Stimulated activated CD8-positive, alpha-beta memory T cell treated with anti-CD3 and anti-CD28 coated beads, Interleukin-7, amount 100 ng/mL, for 4 hours (primary cell): ENCODE results near the gene ZNF100.
"Not testable (repeated sequence)": the region's sequence is repeated elsewhere in the genome, so short reads cannot be mapped to it uniquely, and the experiment has no call there.

ENCODE experiments used
- DNase-seq, 2 donors: peaks; one replicate each; pipeline ENCODE4 v3.0.0-alpha.2; 2020; ENCODE audit warnings: low read depth in 2 of 2

The ZNF100 gene

GRCh38 chr19:21704320-21704719 lies 63.1 kb downstream of the ZNF100 start:
- DNase-seq, result no peak

GRCh38 chr19:21699197-21699596 lies 68.2 kb downstream of the ZNF100 start:
- DNase-seq, result no peak

DNA sequence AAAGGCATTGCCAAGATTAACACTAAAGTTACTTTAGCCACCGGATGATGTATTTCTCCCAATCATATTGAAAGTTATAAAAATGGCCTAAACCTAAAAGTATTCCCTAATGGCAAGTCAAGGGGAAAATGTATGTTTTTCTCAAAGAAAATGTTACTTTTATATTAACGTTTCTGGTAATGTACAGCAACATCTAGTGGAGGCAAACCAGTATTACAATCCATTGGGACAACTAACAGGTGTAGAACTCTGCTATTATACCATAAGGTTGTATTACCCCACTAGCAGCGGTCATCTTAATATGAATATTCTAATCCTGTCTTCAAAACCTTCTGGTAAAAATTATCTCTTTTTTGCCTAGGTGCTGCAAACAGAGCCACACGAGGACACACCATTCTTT lies 69.2 kb downstream of the ZNF100 start:
- no peak for DNase-seq

DNA sequence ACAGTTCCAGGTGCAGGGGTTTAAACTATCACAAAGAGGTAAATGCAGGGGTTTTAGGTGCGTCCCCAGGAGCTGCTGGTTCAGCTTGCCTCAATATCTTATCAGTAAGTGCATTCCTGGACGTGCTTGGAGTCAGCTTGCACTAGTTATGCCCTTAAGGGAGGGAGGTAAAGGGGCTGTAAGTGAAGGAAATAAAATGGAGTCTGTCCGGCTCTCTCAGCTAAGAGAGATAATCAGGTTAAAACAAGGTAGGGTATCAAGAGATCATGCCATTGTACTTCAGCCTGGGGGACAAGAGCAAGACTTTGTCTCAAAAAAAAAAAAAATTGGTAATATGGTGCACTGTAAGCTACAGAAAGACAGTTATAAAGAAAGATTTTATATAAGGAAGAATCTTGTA lies 69.7 kb downstream of the ZNF100 start:
- no peak for DNase-seq

DNA sequence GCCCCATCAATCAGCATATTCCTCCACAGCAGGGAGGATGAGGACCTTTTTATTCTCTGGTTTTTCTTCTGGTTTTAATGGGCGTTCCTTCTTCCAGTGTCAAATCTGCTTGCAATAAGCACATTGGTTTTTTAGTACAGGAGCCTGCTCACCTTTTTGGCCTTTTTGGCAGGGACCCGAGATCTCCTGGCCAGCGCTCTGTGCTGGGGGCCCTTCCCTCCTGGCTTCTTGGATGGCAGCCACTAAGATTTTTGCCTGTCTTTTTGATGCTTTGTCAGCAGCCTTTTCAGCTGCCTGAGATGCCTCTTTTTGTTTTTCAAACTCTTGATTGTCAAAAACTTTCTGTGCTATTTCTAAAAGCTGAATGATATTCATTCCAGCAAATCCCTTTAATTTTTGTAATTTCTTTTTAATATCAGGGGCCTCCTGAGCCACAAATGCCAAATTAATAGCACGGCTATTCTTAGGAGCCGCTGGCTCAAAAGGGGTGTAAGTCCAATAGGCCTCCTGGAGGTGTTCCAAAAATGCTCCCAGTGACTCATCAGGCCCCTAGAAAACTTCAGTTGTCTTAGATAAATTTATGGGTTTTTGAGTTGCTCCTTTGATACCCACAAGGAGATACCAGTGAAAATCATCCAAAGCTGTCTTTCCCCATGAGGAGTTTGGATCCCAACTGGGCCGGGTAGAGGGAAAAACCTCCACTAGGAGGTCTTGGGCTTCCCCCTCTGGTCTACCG lies 73.0 kb downstream of the ZNF100 start:
- no peak for DNase-seq

DNA sequence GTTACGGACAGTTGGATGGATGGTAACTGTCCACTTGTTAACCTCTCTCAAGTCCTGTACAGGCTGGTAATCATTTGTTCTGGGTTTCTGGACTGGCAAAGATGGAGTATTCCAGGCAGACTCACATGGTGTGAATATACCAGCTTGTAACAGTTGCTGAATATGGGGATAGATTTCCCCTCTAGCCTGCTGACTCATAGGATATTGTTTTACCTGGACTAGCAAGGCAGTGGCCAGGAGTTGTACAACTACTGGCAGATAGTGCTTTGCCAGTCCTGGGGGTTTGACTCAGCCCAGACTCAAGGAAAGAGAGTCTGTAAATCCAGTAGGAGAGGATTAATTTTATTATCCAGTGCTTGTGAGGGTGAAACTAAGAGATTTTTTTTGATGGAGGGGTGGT lies 74.0 kb downstream of the ZNF100 start:
- no peak for DNase-seq

DNA sequence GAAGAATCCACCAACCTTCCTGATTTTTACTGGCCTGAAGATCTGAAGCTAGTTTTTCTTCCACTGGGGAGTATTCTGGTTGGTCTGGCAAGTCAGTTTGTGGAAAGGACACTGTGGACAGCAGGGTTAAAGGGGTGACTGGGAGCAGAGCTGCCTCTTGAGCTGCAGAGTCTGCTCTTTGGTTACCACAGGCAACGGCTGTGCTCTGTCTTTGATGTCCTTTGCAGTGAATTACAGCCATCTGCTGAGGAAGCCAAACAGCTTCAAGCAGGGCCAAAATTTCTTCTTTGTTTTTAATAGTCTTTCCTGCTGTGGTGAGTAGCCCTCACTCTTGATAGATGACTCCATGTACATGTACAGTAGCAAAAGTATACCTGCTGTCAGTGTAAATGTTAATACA lies 75.7 kb downstream of the ZNF100 start:
- DNase-seq, result no peak

DNA sequence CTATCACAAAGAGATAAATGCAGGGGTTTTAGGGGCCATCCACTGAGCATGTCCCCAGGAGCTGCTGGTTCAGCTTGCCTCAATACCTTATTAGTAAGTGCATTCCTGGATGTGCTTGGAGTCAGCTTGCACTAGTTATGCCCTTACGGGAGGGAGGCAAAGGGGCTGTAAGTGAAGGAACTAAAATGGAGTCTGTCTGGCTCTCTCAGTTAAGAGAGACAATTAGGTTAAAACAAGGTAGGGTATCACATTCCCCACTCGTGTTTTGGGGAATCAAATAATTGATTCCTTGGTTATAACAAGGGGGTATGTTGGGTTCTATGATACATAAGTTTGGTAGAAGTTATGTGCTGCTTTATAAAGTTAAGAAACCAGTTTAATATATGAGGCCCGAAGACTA lies 78.9 kb downstream of the ZNF100 start:
- no peak for DNase-seq

- no peak for DNase-seq
These were observed 86.7 kb downstream of the ZNF100 start for GRCh38 chr19:21680671-21681070.

DNA sequence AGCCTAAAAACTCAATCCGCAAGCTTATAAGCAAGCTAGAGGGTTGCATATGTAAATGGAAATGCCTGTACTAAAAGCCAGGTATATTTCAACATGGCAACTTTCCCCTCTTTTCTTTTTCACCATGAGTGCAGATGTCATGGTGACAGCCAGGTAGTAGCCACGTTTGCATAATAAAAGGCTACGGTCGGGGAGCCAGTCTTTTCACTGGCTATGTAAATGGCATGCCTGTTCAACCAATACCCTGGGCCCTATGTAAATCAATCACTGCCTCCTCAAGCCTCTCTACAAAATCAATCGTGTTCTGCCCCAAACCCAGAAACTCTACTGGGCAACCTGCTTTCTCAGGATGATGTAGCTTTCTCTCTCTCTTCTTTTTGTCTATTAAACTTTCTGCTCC lies 87.4 kb downstream of the ZNF100 start:
- DNase-seq, result no peak

DNA sequence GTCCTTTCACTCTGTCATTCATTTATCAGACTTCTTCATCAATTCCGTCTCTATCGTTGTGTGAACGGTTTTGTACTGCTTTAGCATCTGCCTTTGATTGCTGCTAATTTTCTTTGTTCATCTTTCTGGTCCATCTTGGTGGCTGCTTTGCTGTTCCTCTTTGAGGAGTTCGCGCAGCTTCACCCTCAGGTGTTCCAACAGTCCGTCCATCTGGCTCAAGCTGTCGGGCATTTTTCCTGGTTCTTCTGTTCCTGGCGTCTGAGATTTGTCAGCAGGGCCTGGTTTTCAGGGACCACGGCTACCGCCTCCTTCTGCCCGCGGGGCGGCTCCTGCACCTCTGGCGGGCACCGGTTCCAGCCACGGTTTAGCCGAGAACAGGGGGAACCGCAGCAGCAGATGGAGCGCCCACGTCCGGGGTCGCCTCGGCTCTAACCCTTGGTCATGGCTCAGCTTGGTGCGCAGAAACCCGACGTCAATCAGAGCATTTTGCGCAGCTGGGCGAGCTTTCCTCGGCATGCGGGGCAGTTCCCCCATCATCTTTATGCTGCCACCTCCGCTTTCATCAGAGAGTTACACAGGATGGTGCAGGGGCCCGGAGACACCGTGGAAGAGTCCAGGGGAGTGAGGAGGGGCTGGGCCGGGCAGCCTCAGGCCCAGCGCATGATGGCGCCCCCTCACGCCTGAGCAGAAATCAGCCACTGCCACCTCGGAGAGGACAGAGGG lies 89.5 kb downstream of the ZNF100 start:
- no peak for DNase-seq

DNA sequence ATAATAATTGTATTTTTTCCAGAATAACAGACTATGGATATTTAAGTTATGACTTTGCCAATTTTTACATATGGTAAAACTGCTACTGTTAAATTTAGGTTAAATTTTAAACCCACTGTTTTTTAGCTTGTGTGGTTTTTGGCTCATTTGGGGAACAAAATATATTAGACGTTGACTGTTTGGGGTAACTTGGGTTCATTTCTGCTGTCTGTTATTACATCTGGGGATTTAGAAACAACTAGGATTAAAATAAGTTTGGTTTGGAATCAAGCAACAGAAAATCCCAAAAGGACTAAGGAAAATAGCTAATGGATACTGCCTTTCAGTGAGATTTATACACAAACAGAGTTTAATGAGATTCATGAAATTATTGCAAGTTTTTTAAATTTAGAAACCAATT lies 92.9 kb downstream of the ZNF100 start:
- no peak for DNase-seq

- DNase-seq, result not testable (repeated sequence)
These were observed 93.9 kb downstream of the ZNF100 start for GRCh38 chr19:21673479-21673878.
